Measurements from ENCODE around the gene FAM181B.

Gene FAM181B, protein sequence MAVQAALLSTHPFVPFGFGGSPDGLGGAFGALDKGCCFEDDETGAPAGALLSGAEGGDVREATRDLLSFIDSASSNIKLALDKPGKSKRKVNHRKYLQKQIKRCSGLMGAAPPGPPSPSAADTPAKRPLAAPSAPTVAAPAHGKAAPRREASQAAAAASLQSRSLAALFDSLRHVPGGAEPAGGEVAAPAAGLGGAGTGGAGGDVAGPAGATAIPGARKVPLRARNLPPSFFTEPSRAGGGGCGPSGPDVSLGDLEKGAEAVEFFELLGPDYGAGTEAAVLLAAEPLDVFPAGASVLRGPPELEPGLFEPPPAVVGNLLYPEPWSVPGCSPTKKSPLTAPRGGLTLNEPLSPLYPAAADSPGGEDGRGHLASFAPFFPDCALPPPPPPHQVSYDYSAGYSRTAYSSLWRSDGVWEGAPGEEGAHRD

GRCh38 chr11:82733444-82734119 is at the start of gene FAM181B:
TSS of gene FAM181B (minus strand) at chr11:82733864. CDS start at chr11:82733729, 135 bp downstream.
- DNase-seq (ENCODE audit: low read depth, low spot score) = no peak

DNA sequence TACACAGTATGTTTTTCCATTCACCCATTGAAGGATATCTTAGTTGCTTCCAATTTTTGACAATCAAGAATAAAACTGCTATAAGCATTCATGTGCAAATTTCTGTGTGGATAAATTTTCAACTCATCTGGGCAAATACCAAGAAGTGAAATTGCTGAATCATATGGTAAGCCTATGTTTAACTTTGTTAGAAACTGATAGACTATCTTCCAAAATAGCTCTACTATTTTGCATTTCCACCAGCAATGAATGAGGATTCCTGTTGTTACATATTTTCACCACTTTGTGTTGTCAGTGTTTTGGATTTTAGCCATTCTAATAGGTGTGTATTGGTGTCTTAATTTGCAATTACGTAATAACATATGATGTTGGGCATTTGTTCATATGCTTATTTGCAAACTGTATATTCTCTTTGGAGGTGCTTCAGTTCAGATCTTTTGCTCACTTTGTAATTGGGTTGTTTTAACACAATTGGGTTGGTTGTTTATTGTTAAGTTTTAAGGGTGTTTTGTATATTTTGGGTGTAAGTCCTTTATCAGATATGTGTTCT is 49.2 kb upstream of the FAM181B start:
- DNase-seq (ENCODE audit: low read depth, low spot score) = no peak

- DNase-seq (ENCODE audit: low read depth, low spot score) = no peak
Observed at GRCh38 chr11:82778776-82779175, 45.1 kb upstream of the FAM181B start.

- peak; percentile 15 for DNase-seq (ENCODE audit: low read depth, low spot score)
Observed at GRCh38 chr11:82776377-82776776, 42.7 kb upstream of the FAM181B start.

GRCh38 chr11:82775736-82776346 is 42.2 kb upstream of the FAM181B start:
- DNase-seq (ENCODE audit: low read depth, low spot score) = peak; percentile 4

- no peak for DNase-seq (ENCODE audit: low read depth, low spot score)
Observed at GRCh38 chr11:82775218-82775617, 41.6 kb upstream of the FAM181B start.

- no peak for DNase-seq (ENCODE audit: low read depth, low spot score)
Observed at GRCh38 chr11:82771781-82772180, 38.1 kb upstream of the FAM181B start.

DNA sequence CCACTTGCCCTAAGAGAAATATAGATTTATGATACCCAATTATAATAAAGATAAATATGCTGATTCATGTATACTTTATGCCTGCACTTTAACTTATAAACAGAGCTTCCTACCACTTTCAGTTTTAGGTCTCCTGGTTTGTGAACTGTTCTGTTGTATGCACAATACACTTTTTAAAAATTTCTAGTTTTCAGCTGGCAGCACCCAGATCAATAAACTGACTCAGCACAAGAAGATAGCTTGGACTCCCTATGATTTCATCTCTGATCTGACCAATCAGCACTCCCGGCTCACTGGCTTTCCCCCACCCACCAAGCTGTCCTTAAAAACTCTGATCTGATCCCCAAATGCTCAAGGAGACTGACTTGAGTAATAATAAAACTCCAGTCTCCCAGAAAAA is 33.5 kb upstream of the FAM181B start:
- no peak for DNase-seq (ENCODE audit: low read depth, low spot score)

DNA sequence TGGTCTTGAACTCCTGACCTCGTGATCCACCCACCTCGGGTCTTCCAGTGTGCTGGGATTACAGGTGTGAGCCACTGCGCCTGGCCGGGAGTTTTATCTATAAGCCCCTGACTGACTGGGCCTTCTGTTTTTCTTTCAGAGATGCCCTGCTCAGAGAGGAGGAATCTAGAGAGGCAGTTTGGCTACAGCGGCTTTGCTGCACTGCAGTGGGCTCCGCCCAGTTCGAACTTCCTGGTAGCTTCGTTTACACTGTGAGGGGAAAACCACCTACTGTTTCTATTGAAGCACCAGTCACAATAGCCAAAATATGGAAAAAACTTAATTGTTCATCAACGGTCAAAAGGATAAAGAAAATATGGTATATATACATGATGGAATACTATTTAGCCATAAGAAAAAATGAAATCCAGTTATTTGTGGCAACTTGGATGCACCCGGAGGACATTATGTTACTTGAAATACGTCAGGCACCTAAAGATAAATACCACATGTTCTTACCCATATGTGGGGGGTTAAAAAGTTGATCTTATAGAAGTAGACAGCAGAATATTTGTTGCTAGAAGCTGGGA is 31.9 kb upstream of the FAM181B start:
- no peak for DNase-seq (ENCODE audit: low read depth, low spot score)

DNA sequence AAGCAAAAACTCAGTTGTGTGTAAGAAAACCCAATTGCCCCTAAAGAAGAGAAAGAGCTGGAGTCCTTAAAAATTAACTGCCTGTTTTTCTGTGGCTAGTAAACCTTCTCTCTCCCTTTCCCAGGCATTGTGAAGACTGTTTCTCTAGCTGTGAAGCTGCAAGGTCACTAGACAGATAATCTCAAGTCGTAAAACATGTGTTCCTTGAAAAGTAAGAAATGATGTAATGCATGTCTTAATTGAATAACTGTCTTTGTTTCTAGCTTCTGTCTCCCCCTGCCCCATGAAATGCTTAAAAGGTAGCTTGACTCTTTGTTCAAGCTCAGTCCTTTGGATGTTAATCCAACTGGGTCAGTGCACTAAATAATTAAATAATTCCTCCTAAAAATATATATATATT is 29.5 kb upstream of the FAM181B start:
- DNase-seq (ENCODE audit: low read depth, low spot score) = no peak

GRCh38 chr11:82759649-82760048 is 26.0 kb upstream of the FAM181B start:
- no peak for DNase-seq (ENCODE audit: low read depth, low spot score)

DNA sequence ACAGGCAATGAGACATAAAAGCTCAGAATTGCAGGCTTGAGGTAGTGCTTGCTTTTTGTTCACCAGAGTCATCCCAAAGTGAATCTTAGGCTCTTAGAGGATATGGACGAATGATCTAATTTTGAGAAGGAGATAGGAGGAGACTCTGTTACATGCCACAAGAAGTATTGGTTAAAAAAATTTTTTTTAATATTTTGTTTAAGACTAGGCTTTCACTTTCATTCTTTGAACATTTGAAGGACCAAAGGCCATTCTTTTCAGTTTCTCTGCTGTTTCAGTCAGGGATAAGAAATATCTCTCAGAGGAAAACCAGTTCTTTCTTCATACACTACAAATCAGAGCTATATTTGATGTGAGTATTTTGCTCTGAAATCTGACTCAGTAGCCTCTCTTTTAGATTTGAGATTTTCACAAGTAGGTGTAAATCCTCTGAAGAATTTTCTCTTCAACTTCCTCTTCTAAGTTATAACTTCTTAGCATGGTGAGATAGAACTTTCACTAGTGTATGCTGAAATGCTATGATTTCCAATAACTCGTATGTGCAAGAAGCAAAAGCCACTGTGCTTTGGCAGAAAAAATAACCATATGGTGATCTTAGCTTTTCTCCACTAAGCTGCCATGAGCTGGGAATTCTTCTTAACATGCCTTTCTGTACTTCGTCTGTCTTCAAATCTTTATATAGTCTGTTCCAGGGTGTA is 24.1 kb upstream of the FAM181B start:
- no peak for DNase-seq (ENCODE audit: low read depth, low spot score)

GRCh38 chr11:82756765-82757639 is 23.3 kb upstream of the FAM181B start:
- DNase-seq (ENCODE audit: low read depth, low spot score) = no peak

- DNase-seq (ENCODE audit: low read depth, low spot score) = no peak
Observed at GRCh38 chr11:82754410-82754809, 20.7 kb upstream of the FAM181B start.

- no peak for DNase-seq (ENCODE audit: low read depth, low spot score)
Observed at GRCh38 chr11:82753921-82754320, 20.3 kb upstream of the FAM181B start.

GRCh38 chr11:82752801-82753200 is 19.1 kb upstream of the FAM181B start:
- no peak for DNase-seq (ENCODE audit: low read depth, low spot score)

- DNase-seq (ENCODE audit: low read depth, low spot score) = no peak
Observed at GRCh38 chr11:82750643-82751139, 17.0 kb upstream of the FAM181B start.

DNA sequence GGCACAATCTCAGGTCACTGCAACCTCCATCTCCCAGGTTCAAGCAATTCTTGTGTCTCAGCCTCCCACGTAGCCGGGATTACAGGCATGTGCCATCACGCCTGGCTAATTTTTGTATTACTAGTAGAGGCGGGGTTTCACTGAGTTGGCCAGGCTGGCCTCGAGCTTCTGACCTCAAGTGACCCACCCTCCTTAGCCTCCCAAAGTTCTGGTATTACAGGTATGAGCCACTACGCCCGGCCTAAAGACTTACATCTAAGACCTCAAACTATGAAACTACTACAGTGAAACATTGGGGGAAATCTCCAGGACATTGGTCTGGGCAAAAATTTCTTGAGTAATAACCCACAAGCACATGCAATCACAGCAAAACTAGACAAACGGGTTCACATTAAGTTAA is 13.8 kb upstream of the FAM181B start:
- DNase-seq (ENCODE audit: low read depth, low spot score) = no peak

- no peak for DNase-seq (ENCODE audit: low read depth, low spot score)
Observed at GRCh38 chr11:82738091-82738490, 4.4 kb upstream of the FAM181B start.

DNA sequence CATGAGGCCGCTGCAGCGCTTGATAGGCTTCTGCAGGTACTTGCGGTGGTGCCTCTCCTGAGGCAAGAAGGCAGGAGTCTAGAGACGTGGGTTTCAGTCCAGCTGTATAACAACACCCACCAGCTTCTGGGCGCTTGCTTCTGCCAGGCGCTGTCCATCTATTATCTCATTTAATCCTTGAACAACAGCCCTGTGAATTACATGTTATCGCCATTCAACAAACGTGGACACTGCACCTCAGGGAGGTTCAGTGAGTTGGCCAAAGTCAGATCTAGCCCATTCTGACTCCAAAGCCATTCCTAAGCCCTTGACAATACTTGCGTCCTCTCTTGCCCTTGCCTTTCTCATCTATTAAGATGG is 436 bp upstream of the FAM181B start:
- no peak for DNase-seq (ENCODE audit: low read depth, low spot score)

Measured in smooth muscle cell of the brain vasculature (primary cell).